CD4-positive, alpha-beta T cell (primary cell): ENCODE data around the gene GNG7. TPM values are rescaled to one million over a fixed set of nuclear protein-coding genes. Genes with fewer than 3 reads are reported as not detected.
"Not testable (repeated sequence)": the region's sequence is repeated elsewhere in the genome, so short reads cannot be mapped to it uniquely, and the experiment has no call there.

Experiments used
- ATAC-seq: fragments of 200-7000 bp; cut with Tn5 transposase; one replicate; pipeline ENCODE4 v1.10.0; 2022; ENCODE audit warnings: mild to moderate bottlenecking; ENCODE audit not compliant: poor library complexity
- CTCF ChIA-PET: fragments of 350-600 bp; sonication (Branson Sonifier 250); formaldehyde crosslinking; loops from one replicate; lab custom pipeline; 2021; ENCODE audit warnings: antibody characterized with exemption, inconsistent platforms; lab: Charles Lee
- POLR2A ChIA-PET: fragments of 350-600 bp; sonication (Branson Sonifier 250); formaldehyde crosslinking; loops from one replicate; lab custom pipeline; 2021; ENCODE audit warnings: antibody characterized with exemption, inconsistent platforms; lab: Charles Lee
- DNase-seq, 14 experiments: peaks; one replicate each; pipeline ENCODE4 v3.0.0-alpha.2; 2013 to 2020; ENCODE audit warnings: mixed read lengths in 2 of 14
- H3K27ac ChIP-seq, 2 donors: one replicate each; pipeline versions ENCODE4 v1.5.1 to v1.7.0; 2013; ENCODE audit warnings: low read length in 2 of 2, low read depth in 1 of 2, mild to moderate bottlenecking in 1 of 2
- H3K27me3 ChIP-seq, 2 experiments: 1 replicate in 1 of 2; 2 replicates in 1 of 2; pipeline versions ENCODE4 v1.6.1 to v1.7.0; 2013; ENCODE audit warnings: low read length in 2 of 2, control low read depth in 1 of 2, mild to moderate bottlenecking in 1 of 2, moderate library complexity in 1 of 2; ENCODE audit not compliant: insufficient read depth in 2 of 2, control insufficient read depth in 1 of 2
- H3K36me3 ChIP-seq: one replicate; pipeline ENCODE4 v1.6.1; 2013; ENCODE audit warnings: low read length, control low read depth; ENCODE audit not compliant: insufficient read depth
- H3K4me1 ChIP-seq: one replicate; pipeline ENCODE4 v1.6.1; 2013; ENCODE audit warnings: low read length, control low read depth; ENCODE audit not compliant: insufficient read depth
- H3K4me3 ChIP-seq: one replicate; pipeline ENCODE4 v1.5.1; 2013; ENCODE audit warnings: mild to moderate bottlenecking, low read length, moderate library complexity
- H3K9me3 ChIP-seq, 2 experiments: 1 replicate in 1 of 2; 2 replicates in 1 of 2; pipeline versions ENCODE4 v1.6.1 to v1.7.0; 2013; ENCODE audit warnings: low read length in 2 of 2, mild to moderate bottlenecking in 2 of 2, control low read depth in 1 of 2, moderate library complexity in 1 of 2; ENCODE audit not compliant: control insufficient read depth in 1 of 2, insufficient read depth in 1 of 2
- H3K27ac Mint-ChIP-seq: one replicate; pipeline ENCODE4 v1.8.0; 2020; ENCODE audit warnings: mixed read lengths
- H3K27me3 Mint-ChIP-seq: one replicate; pipeline ENCODE4 v1.8.0; 2021; ENCODE audit warnings: mixed read lengths
- H3K36me3 Mint-ChIP-seq: one replicate; pipeline ENCODE4 v1.8.0; 2021; ENCODE audit warnings: low read depth, mixed read lengths
- H3K4me1 Mint-ChIP-seq: one replicate; pipeline ENCODE4 v1.8.0; 2021; ENCODE audit warnings: low read depth, mixed read lengths
- H3K4me3 Mint-ChIP-seq: one replicate; pipeline ENCODE4 v1.8.0; 2020; ENCODE audit warnings: mild to moderate bottlenecking, mixed read lengths
- H3K9me3 Mint-ChIP-seq: one replicate; pipeline ENCODE4 v1.8.0; 2020; ENCODE audit warnings: mixed read lengths
- CTCF ChIP-seq: fragments of 200-600 bp; IDR thresholded peaks from one replicate; pipeline ENCODE4 v1.8.0; 2022; ENCODE audit warnings: antibody characterized with exemption, mild to moderate bottlenecking
- intact Hi-C, 2 experiments: fragments of 100-400 bp; cut with DNase I in 1 of 2; cut with micrococcal nuclease in 1 of 2; formaldehyde crosslinking; loops; one replicate each; pipeline versions ENCODE4 v1.15.1 to v1.9.0; 2023 to 2025; cut with DNase I, micrococcal nuclease
- total RNA-seq, 174 experiments: library from RNA in 2 of 174; stranded (reverse) in 2 of 174; gene quantifications; one replicate each; pipeline ENCODE4 v1.2.3 and lab custom pipeline; 2021 to 2026

The GNG7 gene
- total RNA-seq, 2 experiments from 2014 or later = 5.2 to 5.7 TPM

GRCh38 chr19:2494447-2495129, 207.9 kb downstream of the GNG7 start:
- Mint-ChIP-seq H3K9me3 (no peaks in the 10 kb centered on the region), H3K27ac (no peak overlapping the region), H3K4me1 (peaks cover 14% of the 10 kb centered on the region), H3K4me3 (peak overlapping the region; percentile 68), H3K27me3 (peaks cover 40% of the 10 kb centered on the region), H3K36me3 (no peaks in the 10 kb centered on the region)
- ChIA-PET CTCF (interaction anchor here (0.6 to 1.7 kb wide), 3 partner anchors 9 to 142 kb away, joined by 3 to 4 read pairs (median 4); no protein-coding TSS in a partner anchor), POLR2A (interaction anchor here (0.7 to 6.0 kb wide), 3 partner anchors 18 to 145 kb away, joined by 4 to 47 read pairs (median 7); partner anchors contain the start of gene GADD45B)
- Histone ChIP-seq H3K4me1 (peaks cover 38% of the 10 kb centered on the region), H3K36me3 (no peaks in the 10 kb centered on the region), H3K27ac (no peak overlapping the region), H3K9me3 (peaks cover 0 to 2% of the 10 kb centered on the region in 2 experiments), H3K27me3 (peaks cover 17 to 23% of the 10 kb centered on the region in 2 experiments), H3K4me3 (peak overlapping the region; percentile 74)
- no peak for TF ChIP-seq CTCF
- ATAC-seq = peak; percentile 80
- DNase-seq = peak; percentile 11 to 87 (median 48)
- intact Hi-C loops = no loop called here

- POLR2A ChIA-PET = interaction anchor here (1.4 to 6.0 kb wide), 2 partner anchors 17 to 68 kb away, joined by 7 to 47 read pairs; partner anchors contain the start of gene GADD45B
- DNase-seq (peak in 1 of 14 experiments; percentile 51), ATAC-seq (no peak)
- Mint-ChIP-seq H3K4me3 (peak overlapping the region; percentile 83), H3K4me1 (peaks cover 16% of the 10 kb centered on the region), H3K27me3 (peaks cover 42% of the 10 kb centered on the region), H3K27ac (no peak overlapping the region), H3K36me3 (no peaks in the 10 kb centered on the region), H3K9me3 (no peaks in the 10 kb centered on the region)
- peaks cover 0 to 5% of the 10 kb centered on the region in 2 experiments for H3K9me3 ChIP-seq
- CTCF ChIA-PET = interaction anchor here (1.7 kb wide), 1 partner anchor 9 kb away, joined by 4 read pairs; no protein-coding TSS in a partner anchor
- peak overlapping the region; percentile 74 for H3K4me3 ChIP-seq
- H3K27ac ChIP-seq = no peak overlapping the region
- H3K27me3 ChIP-seq = peaks cover 20 to 27% of the 10 kb centered on the region in 2 experiments
- peaks cover 39% of the 10 kb centered on the region for H3K4me1 ChIP-seq
- intact Hi-C loops = no loop called here
- no peak for TF ChIP-seq CTCF
- no peaks in the 10 kb centered on the region for H3K36me3 ChIP-seq
Measured at GRCh38 chr19:2494084-2494446, 208.4 kb downstream of the GNG7 start.

GRCh38 chr19:2493448-2493847, 209.0 kb downstream of the GNG7 start:
- H3K27me3 Mint-ChIP-seq = peaks cover 46% of the 10 kb centered on the region

More at GRCh38 chr19:2493448-2493847, 209.0 kb downstream of the GNG7 start:
- DNase-seq, intact Hi-C loops, H3K27ac Mint-ChIP-seq, H3K9me3 Mint-ChIP-seq, ATAC-seq, H3K9me3 ChIP-seq, H3K36me3 ChIP-seq, H3K27ac ChIP-seq, H3K4me3 ChIP-seq, H3K36me3 Mint-ChIP-seq: not testable (repeated sequence)
- Mint-ChIP-seq H3K4me3 (peak overlapping the region; percentile 78), H3K4me1 (peaks cover 19% of the 10 kb centered on the region)
- Histone ChIP-seq H3K27me3 (peaks cover 23 to 30% of the 10 kb centered on the region in 2 experiments), H3K4me1 (peaks cover 44% of the 10 kb centered on the region)
- CTCF ChIA-PET = interaction anchor here (1.7 kb wide), 1 partner anchor 121 kb away, joined by 4 read pairs; no protein-coding TSS in a partner anchor
- POLR2A ChIA-PET = interaction anchor here (6.0 kb wide), 1 partner anchor 16 kb away, joined by 47 read pairs; the partner anchor contains the start of gene GADD45B
